T-helper 2 cell treated with Interferon-gamma antibody and Interleukin-4, amounts not matched to agents 100 ng/mL and 5 ng/mL, for 36 hours (primary cell): ENCODE results near the gene ACAT2. TPM values are rescaled to one million over a fixed set of nuclear protein-coding genes. Genes with fewer than 3 reads are reported as not detected.
"Not testable (repeated sequence)": the region's sequence is repeated elsewhere in the genome, so short reads cannot be mapped to it uniquely, and the experiment has no call there.

Experiments
- intact Hi-C: fragments of 100-400 bp; cut with micrococcal nuclease; formaldehyde crosslinking; loops from one replicate; pipeline ENCODE4 v1.15.1; 2023
- total RNA-seq: library from RNA; stranded (reverse); gene quantifications from 2 replicates; pipeline ENCODE4 v1.2.3, GENCODE V29; 2022

Gene ACAT2
- total RNA-seq, 1 donor from 2014 or later, result 68.4 TPM

GRCh38 chr6:159806021-159806458 is 44.2 kb downstream of the ACAT2 start:
- intact Hi-C loops, result no loop called here

- intact Hi-C loops, result no loop called here
Measured at GRCh38 chr6:159807150-159807858, 45.5 kb downstream of the ACAT2 start.

GRCh38 chr6:159808647-159809046 is 46.8 kb downstream of the ACAT2 start:
- intact Hi-C loops, result no loop called here

- intact Hi-C loops, result no loop called here
Measured at GRCh38 chr6:159809149-159809548, 47.3 kb downstream of the ACAT2 start.

DNA sequence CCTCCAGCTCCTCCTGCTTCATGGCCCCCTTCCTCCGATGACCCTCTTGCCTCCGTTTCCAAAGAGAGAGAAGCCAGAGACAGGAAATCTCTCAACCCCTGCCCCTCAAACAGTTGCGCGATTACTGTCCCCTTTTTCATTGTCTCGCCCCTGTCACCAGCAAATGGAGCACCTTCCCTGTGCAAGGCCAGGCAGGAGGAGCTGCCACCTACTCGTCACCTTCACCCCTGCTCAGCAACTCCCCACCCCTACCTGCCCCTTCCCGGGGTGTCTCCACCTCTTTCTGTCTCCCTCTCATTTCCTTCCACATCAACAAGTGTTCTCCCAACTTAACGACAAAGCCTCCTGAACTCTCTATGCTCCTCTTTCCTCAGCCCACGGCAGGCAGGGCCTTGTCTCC is 51.9 kb downstream of the ACAT2 start:
- intact Hi-C loops, result no loop called here

DNA sequence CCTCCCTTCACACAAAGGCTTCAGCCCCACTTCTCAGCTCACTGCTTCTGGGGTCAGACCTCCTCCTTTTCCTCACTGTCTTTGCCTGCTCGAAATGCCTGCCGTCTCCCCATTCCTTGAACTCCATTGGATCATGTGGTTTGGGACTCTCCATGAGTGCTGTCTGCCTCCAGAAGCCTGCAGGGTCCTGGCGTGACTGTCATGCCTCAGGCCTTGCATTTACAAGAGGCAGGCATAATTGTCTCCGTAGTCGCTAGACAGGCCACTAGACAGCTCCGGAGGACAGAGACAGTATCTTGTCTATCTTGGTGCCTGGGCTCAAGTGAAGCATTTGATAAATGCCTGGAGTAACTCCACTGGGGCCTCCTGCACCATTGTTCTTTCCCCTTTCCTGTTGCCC is 53.6 kb downstream of the ACAT2 start:
- intact Hi-C loops, result no loop called here

- intact Hi-C loops, result not testable (repeated sequence)
Measured at GRCh38 chr6:159816775-159817174, 54.9 kb downstream of the ACAT2 start.

DNA sequence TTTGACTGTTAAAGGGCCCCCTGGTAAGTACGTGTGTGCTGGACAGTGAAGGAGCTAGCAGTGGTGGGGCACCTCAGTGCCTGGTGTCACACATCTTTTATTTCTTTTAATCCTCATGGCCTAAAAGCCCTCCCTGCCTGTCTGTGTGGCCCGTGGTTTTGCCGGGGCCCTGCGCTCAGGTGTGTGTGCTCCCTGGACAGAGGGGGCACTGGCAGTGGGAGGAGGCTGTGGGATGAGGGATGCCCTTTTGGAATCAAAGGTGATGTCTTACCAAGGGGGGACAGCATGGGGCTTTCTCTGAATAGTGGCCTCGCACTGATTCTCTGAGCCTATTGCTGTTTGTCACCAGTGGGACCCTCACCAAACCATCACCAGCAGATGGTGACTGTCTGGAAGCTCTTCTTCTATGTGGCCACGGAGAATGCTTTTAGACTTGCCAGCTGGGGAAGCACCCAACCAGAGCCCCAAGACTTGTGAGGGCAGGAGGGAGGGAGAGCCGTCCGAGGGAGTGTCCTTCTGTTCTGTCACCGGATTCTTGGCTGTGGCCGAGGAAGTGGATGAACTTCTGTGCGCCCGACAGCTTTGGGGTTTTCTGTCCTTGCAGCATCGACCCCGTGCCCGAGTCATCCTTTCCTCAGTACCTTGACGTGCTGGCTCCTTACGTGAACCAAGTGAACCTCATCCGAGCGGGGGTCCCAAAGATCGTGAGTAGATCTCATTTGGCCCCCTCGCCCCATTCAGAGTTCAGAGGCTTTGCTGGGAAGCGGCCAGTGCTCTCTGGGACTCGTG is 56.3 kb downstream of the ACAT2 start:
- intact Hi-C loops, result no loop called here

DNA sequence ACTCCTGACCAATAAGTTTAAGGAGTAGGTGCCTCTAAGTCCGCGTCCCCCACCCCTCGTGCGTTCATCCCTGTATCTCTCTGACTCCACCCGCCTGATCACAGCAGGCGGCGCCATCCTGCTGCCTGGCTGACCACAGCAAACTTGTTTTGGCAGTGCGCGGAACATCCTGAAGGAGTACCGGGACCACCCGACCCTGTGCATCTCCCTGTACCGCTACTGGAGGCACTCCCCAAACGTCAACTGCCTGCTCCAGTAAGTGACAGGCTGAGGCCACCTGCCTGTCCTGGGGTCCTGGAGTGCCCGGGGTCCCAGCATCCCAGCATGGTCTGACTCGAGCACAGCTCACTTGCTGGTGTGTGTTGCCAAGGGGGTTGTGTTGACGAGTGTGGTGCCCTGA is 57.3 kb downstream of the ACAT2 start:
- intact Hi-C loops, result no loop called here

DNA sequence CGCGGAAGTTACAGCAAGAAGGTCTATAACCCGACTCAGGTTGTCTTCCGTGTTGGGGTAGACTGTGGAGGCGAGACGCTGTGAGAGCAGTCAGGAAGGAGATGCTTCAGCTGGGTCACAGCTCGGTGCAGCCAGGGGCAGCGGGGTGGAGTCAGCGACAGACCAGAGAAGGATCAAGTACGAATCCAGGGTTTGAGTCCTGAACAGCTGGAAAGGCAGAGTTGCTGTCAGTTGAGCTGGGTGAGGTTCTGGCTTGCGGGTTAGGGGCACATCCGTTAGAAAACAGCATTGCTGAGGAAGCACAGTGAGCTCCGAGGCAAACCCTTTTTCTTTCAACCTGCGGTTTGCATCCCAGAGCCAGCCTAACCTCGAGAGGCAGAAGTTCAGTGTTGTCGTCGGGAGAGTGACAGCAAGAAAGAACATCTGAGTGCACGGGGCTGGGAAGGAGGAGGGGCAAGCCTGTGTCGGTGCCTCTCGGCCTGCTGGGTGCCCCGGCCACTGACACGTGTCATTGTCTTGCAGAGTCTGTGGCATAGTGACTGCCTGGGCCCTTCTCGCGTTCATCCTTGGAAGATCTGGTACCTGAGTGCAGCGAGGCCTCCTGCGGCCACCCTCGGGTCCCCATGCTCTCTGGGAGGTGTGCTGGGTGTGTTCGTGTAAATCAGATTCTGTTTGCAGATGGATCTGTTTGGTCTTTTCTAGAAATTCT is 58.2 kb downstream of the ACAT2 start:
- intact Hi-C loops, result loop anchor here (1.0 kb wide), 1 partner anchor 31 kb away; the partner anchor contains the start of gene TCP1

- intact Hi-C loops, result no loop called here
Measured at GRCh38 chr6:159821122-159821521, 59.3 kb downstream of the ACAT2 start.

DNA sequence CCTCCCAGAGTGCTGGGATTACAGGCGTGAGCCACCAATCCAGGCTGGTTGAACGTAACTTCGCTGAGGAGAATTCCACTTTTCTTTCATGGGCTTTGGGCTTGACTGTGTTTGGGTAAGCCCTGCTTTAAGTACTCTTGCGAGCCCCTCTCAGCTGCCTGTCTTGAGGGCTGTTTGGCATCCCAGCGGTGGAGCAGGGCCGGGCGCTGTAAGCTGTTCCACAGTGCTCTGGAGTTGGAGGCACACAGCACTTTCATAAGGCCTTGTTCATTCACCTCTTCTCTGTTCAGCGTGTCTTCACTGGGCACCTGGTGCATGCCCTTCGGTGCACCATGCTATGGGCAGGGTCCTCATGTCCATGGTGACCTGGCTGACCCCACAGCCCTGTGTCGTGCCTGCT is 59.9 kb downstream of the ACAT2 start:
- intact Hi-C loops, result no loop called here

- intact Hi-C loops, result no loop called here
Measured at GRCh38 chr6:159823953-159824352, 62.1 kb downstream of the ACAT2 start.

GRCh38 chr6:159824690-159825089 is 62.8 kb downstream of the ACAT2 start:
- intact Hi-C loops, result not testable (repeated sequence)

DNA sequence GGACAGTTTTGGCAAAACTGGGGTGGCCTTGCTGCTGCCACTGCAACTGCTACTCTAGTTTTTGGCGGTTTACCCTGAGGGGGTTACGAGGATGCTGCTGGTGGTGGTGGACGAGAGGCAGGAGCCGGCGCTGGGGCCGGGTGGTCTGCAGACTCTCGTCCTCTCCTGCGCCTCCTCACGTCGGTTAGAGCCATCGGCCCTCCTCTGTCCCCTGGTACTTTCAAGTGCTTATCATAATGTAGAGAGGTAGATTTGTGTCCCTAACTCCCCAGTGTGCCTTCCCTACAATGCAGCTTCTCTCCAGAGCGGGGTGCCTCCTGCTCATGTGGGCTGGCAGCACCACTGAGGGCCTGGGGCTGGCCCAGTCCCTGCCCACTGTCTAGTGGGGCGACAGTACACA is 64.2 kb downstream of the ACAT2 start:
- intact Hi-C loops, result no loop called here

- intact Hi-C loops, result no loop called here
Measured at GRCh38 chr6:159826968-159827647, 65.3 kb downstream of the ACAT2 start.

DNA sequence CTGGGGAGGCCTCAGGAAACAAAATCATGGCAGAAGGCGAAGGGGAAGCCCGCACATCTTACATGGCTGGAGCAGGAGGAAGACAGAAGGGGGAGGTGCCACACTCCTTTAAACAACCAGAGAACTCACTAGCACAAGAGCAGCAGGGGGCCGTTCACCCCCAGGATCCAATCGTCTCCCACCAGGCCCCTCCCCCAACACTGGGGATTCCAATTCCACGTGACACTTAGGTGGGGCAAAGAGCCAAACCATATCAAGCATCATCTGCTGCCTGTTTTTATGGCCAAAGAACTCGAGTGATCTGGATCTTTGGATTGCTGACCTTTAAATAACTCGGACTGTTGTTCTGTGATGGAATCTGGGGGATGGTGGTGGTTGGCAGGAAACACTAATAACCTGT is 66.2 kb downstream of the ACAT2 start:
- intact Hi-C loops, result no loop called here
